GM19328 (cell line): ENCODE results near the gene GNMT.

Experiments used
- ATAC-seq: cut with Tn5 transposase; IDR thresholded peaks from one replicate; pipeline ENCODE4 v1.9.1; 2021; ENCODE audit warnings: mild to moderate bottlenecking, moderate library complexity; ENCODE audit not compliant: unreplicated experiment

Gene GNMT

DNA sequence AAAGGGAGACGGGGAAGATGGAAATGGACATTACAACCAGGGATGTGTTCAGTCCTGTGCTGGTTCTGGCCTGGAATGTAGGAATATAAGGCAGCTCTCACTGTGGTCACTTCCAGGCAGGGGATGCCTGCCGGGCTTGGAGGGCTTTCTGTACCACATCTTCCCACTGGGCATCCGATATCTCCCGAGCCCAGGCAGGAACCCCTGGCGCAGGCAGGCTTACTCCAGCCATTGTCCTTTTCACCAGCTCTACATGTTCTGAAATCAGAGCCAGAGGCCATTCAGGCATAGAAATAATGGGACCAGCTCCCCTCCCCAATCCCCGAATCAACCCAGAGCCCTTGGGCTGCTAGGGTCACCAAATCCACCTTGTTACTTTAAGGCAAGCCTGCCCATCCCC lies 51.8 kb downstream of the GNMT start:
- ATAC-seq = no peak

DNA sequence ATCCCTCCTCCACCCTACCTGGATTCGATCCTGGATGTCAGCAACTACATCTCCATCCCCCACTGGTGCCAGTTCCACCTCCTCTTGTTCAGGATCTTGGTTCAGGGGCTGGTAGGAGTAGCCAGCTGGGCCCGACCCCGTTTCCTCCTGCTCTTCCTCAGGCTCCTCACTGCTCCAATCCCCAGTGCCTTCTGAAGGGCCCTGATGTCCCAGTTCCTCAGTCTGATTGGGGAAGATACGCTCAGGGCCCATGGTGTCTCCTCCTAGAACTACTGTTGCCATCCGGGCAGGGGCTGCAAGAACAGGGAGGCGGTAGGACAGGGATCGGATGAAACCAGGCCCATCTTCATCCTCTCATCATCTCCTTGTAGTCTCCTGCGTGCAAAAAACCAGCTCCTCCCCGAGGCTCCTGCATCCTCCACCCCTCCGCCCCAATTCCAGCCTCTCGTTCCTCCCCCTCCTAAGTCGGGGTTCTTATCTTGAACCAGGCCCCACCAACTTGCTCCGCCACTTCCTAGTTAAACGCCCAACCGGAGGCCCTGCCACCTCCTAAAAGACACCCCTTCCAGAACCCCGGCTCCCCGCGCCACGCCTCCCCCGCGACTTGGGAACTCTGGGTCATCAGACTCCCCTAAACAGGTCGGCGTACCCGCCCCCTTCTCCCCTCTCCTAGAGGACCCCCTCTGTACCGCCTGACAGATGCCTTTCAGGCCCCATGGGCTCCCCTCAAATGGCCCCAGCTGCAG lies 52.7 kb downstream of the GNMT start:
- ATAC-seq = no peak
